HepG2 (cell line): ENCODE data around the gene RGMA. TPM values are rescaled to one million over a fixed set of nuclear protein-coding genes. Genes with fewer than 3 reads are reported as not detected.

ENCODE experiments used
- ATAC-seq: fragments of 200-7000 bp; cut with Tn5 transposase; 3 replicates; pipeline ENCODE4 v1.9.1; 2020; ENCODE audit warnings: mild to moderate bottlenecking, moderate library complexity
- BruUV-seq: library from RNA; stranded (reverse); fragments of 400-500 nt; replicated peaks from 2 replicates; lab custom pipeline; 2021; lab: Mats Ljungman, UMichigan
- CTCF ChIA-PET: fragments of 300-600 bp; formaldehyde crosslinking; extraction: SDS; loops from one replicate; lab custom pipeline; 2021; ENCODE audit warnings: low total read pairs, inconsistent platforms, low intra/inter-chr PET ratio; lab: Yijun Ruan, JAX
- POLR2A ChIA-PET: fragments of 350-600 bp; sonication (Branson Sonifier 250); formaldehyde crosslinking; loops from one replicate; lab custom pipeline; 2020; ENCODE audit warnings: antibody characterized with exemption, inconsistent platforms; lab: Yijun Ruan, JAX
- DNase-seq: peaks from one replicate; pipeline ENCODE4 v3.0.0-alpha.2; 2015; ENCODE audit warnings: low spot score
- FAIRE-seq: peaks from 3 replicates; lab custom pipeline; 2011; peaks lifted over from hg19 to GRCh38; lab: Jason Lieb, UNC
- H2AFZ ChIP-seq: one replicate; pipeline ENCODE4 v1.6.1; 2011; ENCODE audit warnings: low read length, inconsistent platforms
- H3K27ac ChIP-seq: fragments of 300-600 bp; 3 replicates; pipeline ENCODE4 v1.8.0; 2011; ENCODE audit warnings: mixed run types, mild to moderate bottlenecking, mixed read lengths, low read length, inconsistent platforms; ENCODE audit not compliant: insufficient read depth; ENCODE audit errors: extremely low read length
- H3K27me3 ChIP-seq, 2 experiments: fragments of 200-600 bp in 1 of 2; 2 replicates in 1 of 2; 3 replicates in 1 of 2; pipeline versions ENCODE4 v1.6.0 to v1.8.0; 2011; ENCODE audit warnings: low read length in 2 of 2, mild to moderate bottlenecking in 2 of 2, moderate library complexity in 2 of 2, inconsistent platforms in 1 of 2; ENCODE audit not compliant: insufficient read depth in 2 of 2, control insufficient read depth in 1 of 2
- H3K36me3 ChIP-seq, 2 experiments: fragments of 200-600 bp in 1 of 2; replicated peaks in 1 of 2; 2 replicates in 1 of 2; 3 replicates in 1 of 2; pipeline versions ENCODE4 v1.5.1 to v1.8.0; 2011; ENCODE audit warnings: low read length in 2 of 2, inconsistent platforms in 1 of 2; ENCODE audit not compliant: insufficient read depth in 2 of 2, control insufficient read depth in 1 of 2
- H3K4me1 ChIP-seq: 2 replicates; pipeline ENCODE4 v1.5.1; 2012; ENCODE audit warnings: low read length, inconsistent platforms; ENCODE audit not compliant: insufficient read depth
- H3K4me2 ChIP-seq: 2 replicates; pipeline ENCODE4 v1.6.0; 2011; ENCODE audit warnings: low read depth, low read length, inconsistent platforms
- H3K4me3 ChIP-seq, 3 experiments: fragments of 200-600 bp in 1 of 3; sonication (generic), shearing (Covaris generic) in 1 of 3; replicated peaks in 1 of 3; 2 replicates each; pipeline ENCODE4 v1.5.1; 2011 to 2016; ENCODE audit warnings: low read length in 3 of 3, inconsistent platforms in 2 of 3, low read depth in 2 of 3, mild to moderate bottlenecking in 2 of 3, control low read depth in 1 of 3, mixed read lengths in 1 of 3; ENCODE audit not compliant: insufficient read depth in 1 of 3
- H3K79me2 ChIP-seq: one replicate; pipeline ENCODE4 v1.6.1; 2011; ENCODE audit warnings: low read length, inconsistent platforms; ENCODE audit not compliant: insufficient read depth
- H3K9ac ChIP-seq: 2 replicates; pipeline ENCODE4 v1.6.0; 2011; ENCODE audit warnings: mild to moderate bottlenecking, low read depth, low read length, inconsistent platforms; ENCODE audit not compliant: insufficient read depth
- H3K9me3 ChIP-seq: 2 replicates; pipeline ENCODE4 v1.5.1; 2012; ENCODE audit warnings: mild to moderate bottlenecking, low read length
- H4K20me1 ChIP-seq: 2 replicates; pipeline ENCODE4 v1.6.0; 2011; ENCODE audit warnings: inconsistent platforms, mild to moderate bottlenecking, low read length, moderate library complexity; ENCODE audit not compliant: insufficient read depth
- ELF4 ChIP-seq: sonication (generic); formaldehyde crosslinking; IDR thresholded peaks from 2 replicates; pipeline ENCODE4 v1.5.0; 2020; ENCODE audit warnings: missing genetic modification reagents, mild to moderate bottlenecking, moderate library complexity, borderline replicate concordance
- HMG20B ChIP-seq: conservative IDR thresholded peaks from 2 replicates; pipeline ENCODE4 v1.6.1; 2016; ENCODE audit warnings: missing genetic modification reagents, missing compliant biosample characterization
- MNT ChIP-seq: fragments of 450-650 bp; IDR thresholded peaks from 2 replicates; pipeline ENCODE4 v1.6.1; 2016
- RFX1 ChIP-seq: fragments of 450-650 bp; IDR thresholded peaks from 2 replicates; pipeline ENCODE4 v1.6.1; 2017
- SMC3 ChIP-seq: IDR thresholded peaks from 2 replicates; pipeline ENCODE4 v1.6.1; 2011; ENCODE audit warnings: low read length, improper control_type of control experiment
- SMYD3 ChIP-seq: sonication (generic); formaldehyde crosslinking; IDR thresholded peaks from 2 replicates; pipeline ENCODE4 v1.8.1; 2023; ENCODE audit warnings: mild to moderate bottlenecking, missing genetic modification reagents
- ZNF205 ChIP-seq: IDR thresholded peaks from 2 replicates; pipeline ENCODE4 v1.6.1; 2018; ENCODE audit warnings: missing biosample characterization, missing genetic modification reagents
- ZNF496 ChIP-seq: sonication (generic); formaldehyde crosslinking; IDR thresholded peaks from 2 replicates; pipeline ENCODE4 v1.8.1; 2023; ENCODE audit warnings: mild to moderate bottlenecking, moderate library complexity, missing genetic modification reagents; ENCODE audit not compliant: insufficient replicate concordance
- WGBS: methylation state at CpG from one replicate; pipeline ENCODE4 v1.1.6; 2017; ENCODE audit warnings: low lambda C conversion rate; 5-methylcytosine and 5-hydroxymethylcytosine counted together
- in situ Hi-C: cut with HindIII; loops from 2 replicates; pipeline ENCODE4 v1.10.0; 2017; ENCODE audit warnings: low pct_unique_long_range_greater_than_20kb; ENCODE audit not compliant: extremely low pct_ligation_motif_present
- intact Hi-C: fragments of 100-400 bp; cut with micrococcal nuclease; formaldehyde crosslinking; loops from one replicate; pipeline ENCODE4 v1.10.0; 2022; ENCODE audit not compliant: unreplicated experiment
- polyA plus RNA-seq, 8 experiments: library from polyadenylated mRNA; depleted of rRNA in 3 of 8; stranded (reverse) in 7 of 8; unstranded in 1 of 8; fragments of >200 nt; fragmentation: Illumina TruSeq in 4 of 8; extraction: Trizol in 4 of 8; gene quantifications; 2 replicates each; pipeline versions ENCODE4 v1.2.1 to v1.2.3, GENCODE V29; 2011 to 2016; ENCODE audit warnings: low read depth in 4 of 8, missing spikeins in 1 of 8, mixed read lengths in 1 of 8; ENCODE audit not compliant: insufficient read depth in 1 of 8
- total RNA-seq, 5 experiments: library from RNA; depleted of rRNA; stranded (reverse); fragments of >200 nt; fragmentation: Illumina TruSeq; extraction: Trizol; gene quantifications; 2 replicates each; pipeline ENCODE4 v1.2.3, GENCODE V29; 2016; ENCODE audit warnings: low read depth in 1 of 5
- TF ChIP-seq, protein P1 (sequence below): sonication (generic); formaldehyde crosslinking; IDR thresholded peaks from 2 replicates; pipeline ENCODE4 v1.4.0; 2020; ENCODE audit warnings: missing genetic modification reagents

Gene RGMA
- total and polyA plus RNA-seq, 2 of the 13 experiments (the other 11 are each of a cell fraction or from before 2014, with no cell fraction given) = not detected

GRCh38 chr15:93043621-93044300, 45.2 kb downstream of the RGMA start (continued):
- TF ChIP-seq, protein P1, sequence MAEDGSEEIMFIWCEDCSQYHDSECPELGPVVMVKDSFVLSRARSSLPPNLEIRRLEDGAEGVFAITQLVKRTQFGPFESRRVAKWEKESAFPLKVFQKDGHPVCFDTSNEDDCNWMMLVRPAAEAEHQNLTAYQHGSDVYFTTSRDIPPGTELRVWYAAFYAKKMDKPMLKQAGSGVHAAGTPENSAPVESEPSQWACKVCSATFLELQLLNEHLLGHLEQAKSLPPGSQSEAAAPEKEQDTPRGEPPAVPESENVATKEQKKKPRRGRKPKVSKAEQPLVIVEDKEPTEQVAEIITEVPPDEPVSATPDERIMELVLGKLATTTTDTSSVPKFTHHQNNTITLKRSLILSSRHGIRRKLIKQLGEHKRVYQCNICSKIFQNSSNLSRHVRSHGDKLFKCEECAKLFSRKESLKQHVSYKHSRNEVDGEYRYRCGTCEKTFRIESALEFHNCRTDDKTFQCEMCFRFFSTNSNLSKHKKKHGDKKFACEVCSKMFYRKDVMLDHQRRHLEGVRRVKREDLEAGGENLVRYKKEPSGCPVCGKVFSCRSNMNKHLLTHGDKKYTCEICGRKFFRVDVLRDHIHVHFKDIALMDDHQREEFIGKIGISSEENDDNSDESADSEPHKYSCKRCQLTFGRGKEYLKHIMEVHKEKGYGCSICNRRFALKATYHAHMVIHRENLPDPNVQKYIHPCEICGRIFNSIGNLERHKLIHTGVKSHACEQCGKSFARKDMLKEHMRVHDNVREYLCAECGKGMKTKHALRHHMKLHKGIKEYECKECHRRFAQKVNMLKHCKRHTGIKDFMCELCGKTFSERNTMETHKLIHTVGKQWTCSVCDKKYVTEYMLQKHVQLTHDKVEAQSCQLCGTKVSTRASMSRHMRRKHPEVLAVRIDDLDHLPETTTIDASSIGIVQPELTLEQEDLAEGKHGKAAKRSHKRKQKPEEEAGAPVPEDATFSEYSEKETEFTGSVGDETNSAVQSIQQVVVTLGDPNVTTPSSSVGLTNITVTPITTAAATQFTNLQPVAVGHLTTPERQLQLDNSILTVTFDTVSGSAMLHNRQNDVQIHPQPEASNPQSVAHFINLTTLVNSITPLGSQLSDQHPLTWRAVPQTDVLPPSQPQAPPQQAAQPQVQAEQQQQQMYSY (CRISPR knock-in tag) = no peak
- TF ChIP-seq ELF4 (CRISPR knock-in tag) = no peak
- TF ChIP-seq ZNF205 (CRISPR knock-in tag) = no peak
- TF ChIP-seq RFX1 = no peak
- TF ChIP-seq SMYD3 (CRISPR knock-in tag) = no peak
- TF ChIP-seq HMG20B (CRISPR knock-in tag) = no peak
- no peak for TF ChIP-seq ZNF496 (CRISPR knock-in tag)

GRCh38 chr15:93042691-93043378, 46.2 kb downstream of the RGMA start:
- no peaks in the 10 kb centered on the region for H3K4me1 ChIP-seq
- H4K20me1 ChIP-seq = no peaks in the 10 kb centered on the region
- DNase-seq (no peak), ATAC-seq (no peak), FAIRE-seq (no peak)
- peaks cover 0 to 6% of the 10 kb centered on the region in 2 experiments; a peak in 1 of 5 replicates for H3K27me3 ChIP-seq
- intact Hi-C loops = no loop called here
- no TSS peak for BruUV-seq
- no peaks in the 10 kb centered on the region for H3K36me3 ChIP-seq
- no peak overlapping the region for H3K9ac ChIP-seq
- CTCF ChIA-PET = no interaction called here
- H3K4me3 ChIP-seq = no peak overlapping the region
- H3K79me2 ChIP-seq = no peaks in the 10 kb centered on the region
- H2AFZ ChIP-seq = no peak overlapping the region
- TF ChIP-seq SMC3 = no peak
- 0 out of 2 replicates have a peak, but pooled peaks have one; percentile 3 for TF ChIP-seq MNT
- H3K27ac ChIP-seq = no peak overlapping the region
- POLR2A ChIA-PET = no interaction called here
- H3K9me3 ChIP-seq = peaks cover 5% of the 10 kb centered on the region; the same call in 1 of the 2 replicates
- in situ Hi-C loops = no loop called here
- WGBS = 83% methylated on average over 15 of the region's 18 CpGs
- H3K4me2 ChIP-seq = no peak overlapping the region
